ENCODE measurements around the gene IL1RAPL2.

DNA sequence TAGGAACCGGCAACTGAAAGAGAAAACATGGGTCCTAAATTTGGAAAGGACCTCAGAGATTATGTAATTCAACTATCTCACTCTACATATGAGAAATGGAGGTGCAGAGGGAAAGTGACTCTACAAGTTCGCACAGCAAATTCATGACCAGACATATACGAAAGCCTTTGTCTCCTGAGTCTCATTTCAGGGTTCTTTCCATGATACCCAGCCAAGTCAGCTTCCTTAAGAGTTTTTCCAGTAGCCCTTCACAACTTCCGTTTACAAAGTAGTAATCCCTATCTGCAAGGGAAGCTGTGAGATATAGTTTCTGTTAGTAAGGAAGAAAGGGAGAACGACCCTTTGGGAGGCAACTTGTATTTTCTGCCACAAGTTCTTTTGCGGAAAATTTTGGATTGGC is 543.9 kb downstream of the IL1RAPL2 start:
- TF ChIP-seq, protein P1, sequence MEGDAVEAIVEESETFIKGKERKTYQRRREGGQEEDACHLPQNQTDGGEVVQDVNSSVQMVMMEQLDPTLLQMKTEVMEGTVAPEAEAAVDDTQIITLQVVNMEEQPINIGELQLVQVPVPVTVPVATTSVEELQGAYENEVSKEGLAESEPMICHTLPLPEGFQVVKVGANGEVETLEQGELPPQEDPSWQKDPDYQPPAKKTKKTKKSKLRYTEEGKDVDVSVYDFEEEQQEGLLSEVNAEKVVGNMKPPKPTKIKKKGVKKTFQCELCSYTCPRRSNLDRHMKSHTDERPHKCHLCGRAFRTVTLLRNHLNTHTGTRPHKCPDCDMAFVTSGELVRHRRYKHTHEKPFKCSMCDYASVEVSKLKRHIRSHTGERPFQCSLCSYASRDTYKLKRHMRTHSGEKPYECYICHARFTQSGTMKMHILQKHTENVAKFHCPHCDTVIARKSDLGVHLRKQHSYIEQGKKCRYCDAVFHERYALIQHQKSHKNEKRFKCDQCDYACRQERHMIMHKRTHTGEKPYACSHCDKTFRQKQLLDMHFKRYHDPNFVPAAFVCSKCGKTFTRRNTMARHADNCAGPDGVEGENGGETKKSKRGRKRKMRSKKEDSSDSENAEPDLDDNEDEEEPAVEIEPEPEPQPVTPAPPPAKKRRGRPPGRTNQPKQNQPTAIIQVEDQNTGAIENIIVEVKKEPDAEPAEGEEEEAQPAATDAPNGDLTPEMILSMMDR (conservative IDR thresholded peaks at IDR 0.05): no peak
- TF ChIP-seq EZH2 (IDR thresholded peaks at IDR 0.05; ENCODE audit: low read depth): no peak

All from PC-9 (cell line).